ENCODE measurements around the gene CHRNA3.

DNA sequence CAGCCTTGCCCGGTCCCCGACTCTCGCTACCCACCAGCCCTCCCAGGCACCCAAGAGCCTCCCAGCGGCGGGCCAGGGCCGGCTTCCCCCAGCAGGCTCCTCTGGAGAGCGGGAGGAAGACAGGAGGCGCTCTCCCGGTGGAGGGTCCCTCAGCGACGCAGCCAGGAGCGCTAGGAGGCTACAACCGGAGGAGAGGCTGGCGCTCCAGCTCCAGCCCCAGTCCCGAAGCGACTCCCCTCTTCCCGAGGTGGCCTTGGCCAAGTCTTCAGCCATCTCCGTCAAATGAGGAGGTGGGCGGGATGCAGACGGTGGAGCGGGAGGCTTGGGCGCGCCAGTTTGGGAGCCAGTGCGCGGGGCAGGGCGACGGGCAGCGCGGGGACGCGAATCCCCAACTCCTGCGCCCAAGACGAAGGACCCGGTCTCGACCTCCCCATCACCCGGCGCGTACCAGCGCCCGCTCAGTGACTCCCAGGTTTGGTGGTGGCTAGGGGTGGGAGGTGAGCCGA, 722 bp downstream of the CHRNA3 start:
- TF ChIP-seq, protein P1, sequence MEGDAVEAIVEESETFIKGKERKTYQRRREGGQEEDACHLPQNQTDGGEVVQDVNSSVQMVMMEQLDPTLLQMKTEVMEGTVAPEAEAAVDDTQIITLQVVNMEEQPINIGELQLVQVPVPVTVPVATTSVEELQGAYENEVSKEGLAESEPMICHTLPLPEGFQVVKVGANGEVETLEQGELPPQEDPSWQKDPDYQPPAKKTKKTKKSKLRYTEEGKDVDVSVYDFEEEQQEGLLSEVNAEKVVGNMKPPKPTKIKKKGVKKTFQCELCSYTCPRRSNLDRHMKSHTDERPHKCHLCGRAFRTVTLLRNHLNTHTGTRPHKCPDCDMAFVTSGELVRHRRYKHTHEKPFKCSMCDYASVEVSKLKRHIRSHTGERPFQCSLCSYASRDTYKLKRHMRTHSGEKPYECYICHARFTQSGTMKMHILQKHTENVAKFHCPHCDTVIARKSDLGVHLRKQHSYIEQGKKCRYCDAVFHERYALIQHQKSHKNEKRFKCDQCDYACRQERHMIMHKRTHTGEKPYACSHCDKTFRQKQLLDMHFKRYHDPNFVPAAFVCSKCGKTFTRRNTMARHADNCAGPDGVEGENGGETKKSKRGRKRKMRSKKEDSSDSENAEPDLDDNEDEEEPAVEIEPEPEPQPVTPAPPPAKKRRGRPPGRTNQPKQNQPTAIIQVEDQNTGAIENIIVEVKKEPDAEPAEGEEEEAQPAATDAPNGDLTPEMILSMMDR (IDR thresholded peaks at IDR 0.05), result no peak
- no peak for TF ChIP-seq POLR2A (IDR thresholded peaks at IDR 0.05)
